ENCODE data around the gene DYNC2H1. TPM values are rescaled to one million over a fixed set of nuclear protein-coding genes. Genes with fewer than 3 reads are reported as not detected.

The DYNC2H1 gene
- total and polyA plus RNA-seq, 2 donors (not counting 1 experiment from before 2014, with no cell fraction given): 20.1 to 65.9 TPM

- DNase-seq (ENCODE audit: low read depth in 2 of 2): peak in 1 of 2 donors; percentile 20
- H3K4me1 ChIP-seq (ENCODE audit: control insufficient read depth, extremely low read depth, insufficient read depth, low read length): no peaks in the 10 kb centered on the region
- H3K9ac ChIP-seq (ENCODE audit: insufficient read depth, low read length): no peak overlapping the region
- no peak overlapping the region for H2AFZ ChIP-seq (ENCODE audit: low read length)
- no peak overlapping the region for H3K4me3 ChIP-seq (replicated peaks in 1 of 4; ENCODE audit: control extremely low read depth in 1 of 4, insufficient read depth in 1 of 4, low read depth in 3 of 4, low read length in 4 of 4)
- no peaks in the 10 kb centered on the region for H3K9me3 ChIP-seq (ENCODE audit: control insufficient read depth, insufficient read depth, low read depth, low read length)
- peaks cover 1% of the 10 kb centered on the region for H3K36me3 ChIP-seq (ENCODE audit: control insufficient read depth, insufficient read depth, low read length)
- H3K79me2 ChIP-seq (ENCODE audit: control insufficient read depth, insufficient read depth, low read length): no peaks in the 10 kb centered on the region
- no peak overlapping the region for H3K27ac ChIP-seq (ENCODE audit: insufficient read depth, low read length)
- H4K20me1 ChIP-seq (ENCODE audit: control insufficient read depth, extremely low read depth, insufficient read depth, low read length): no peaks in the 10 kb centered on the region
- H3K27me3 ChIP-seq (ENCODE audit: control insufficient read depth, insufficient read depth, low read length): no peaks in the 10 kb centered on the region
- no peak overlapping the region for H3K4me2 ChIP-seq (ENCODE audit: extremely low read depth, insufficient read depth, low read length)
- TF ChIP-seq EZH2 (IDR thresholded peaks at IDR 0.05; ENCODE audit: low read length, missing control alignments) (no peak), CTCF (conservative IDR thresholded peaks at IDR 0.05 in 1 of 2, IDR thresholded peaks at IDR 0.05 in 1 of 2; ENCODE audit: low read depth in 1 of 2, low read length in 2 of 2) (no peak)
Observed at GRCh38 chr11:103322821-103323220, 213.6 kb downstream of the DYNC2H1 start.

- Histone ChIP-seq H3K9ac (ENCODE audit: insufficient read depth, low read length) (no peak overlapping the region), H4K20me1 (ENCODE audit: control insufficient read depth, extremely low read depth, insufficient read depth, low read length) (no peaks in the 10 kb centered on the region), H3K27me3 (ENCODE audit: control insufficient read depth, insufficient read depth, low read length) (no peaks in the 10 kb centered on the region), H3K79me2 (ENCODE audit: control insufficient read depth, insufficient read depth, low read length) (no peaks in the 10 kb centered on the region), H2AFZ (ENCODE audit: low read length) (no peak overlapping the region), H3K9me3 (ENCODE audit: control insufficient read depth, insufficient read depth, low read depth, low read length) (no peaks in the 10 kb centered on the region), H3K4me3 (replicated peaks in 1 of 4; ENCODE audit: control extremely low read depth in 1 of 4, insufficient read depth in 1 of 4, low read depth in 3 of 4, low read length in 4 of 4) (no peak overlapping the region), H3K4me1 (ENCODE audit: control insufficient read depth, extremely low read depth, insufficient read depth, low read length) (no peaks in the 10 kb centered on the region), H3K4me2 (ENCODE audit: extremely low read depth, insufficient read depth, low read length) (no peak overlapping the region), H3K27ac (ENCODE audit: insufficient read depth, low read length) (no peak overlapping the region), H3K36me3 (ENCODE audit: control insufficient read depth, insufficient read depth, low read length) (peaks cover 1% of the 10 kb centered on the region)
- TF ChIP-seq CTCF (conservative IDR thresholded peaks at IDR 0.05 in 1 of 2, IDR thresholded peaks at IDR 0.05 in 1 of 2; ENCODE audit: low read depth in 1 of 2, low read length in 2 of 2) (no peak), EZH2 (IDR thresholded peaks at IDR 0.05; ENCODE audit: low read length, missing control alignments) (no peak)
- DNase-seq (ENCODE audit: low read depth in 2 of 2): no peak
Observed at GRCh38 chr11:103325686-103326069, 216.5 kb downstream of the DYNC2H1 start.

- peak overlapping the region; percentile 36 for H3K27ac ChIP-seq (ENCODE audit: insufficient read depth, low read length)
- H3K4me3 ChIP-seq (replicated peaks in 1 of 4; ENCODE audit: control extremely low read depth in 1 of 4, insufficient read depth in 1 of 4, low read depth in 3 of 4, low read length in 4 of 4): no peak overlapping the region
- H3K36me3 ChIP-seq (ENCODE audit: control insufficient read depth, insufficient read depth, low read length): peaks cover 1% of the 10 kb centered on the region
- H3K4me1 ChIP-seq (ENCODE audit: control insufficient read depth, extremely low read depth, insufficient read depth, low read length): no peaks in the 10 kb centered on the region
- TF ChIP-seq EZH2 (IDR thresholded peaks at IDR 0.05; ENCODE audit: low read length, missing control alignments) (no peak), CTCF (conservative IDR thresholded peaks at IDR 0.05 in 1 of 2, IDR thresholded peaks at IDR 0.05 in 1 of 2; ENCODE audit: low read depth in 1 of 2, low read length in 2 of 2) (peak; percentile 85 to 92)
- no peaks in the 10 kb centered on the region for H3K9me3 ChIP-seq (ENCODE audit: control insufficient read depth, insufficient read depth, low read depth, low read length)
- peak overlapping the region; percentile 50 for H2AFZ ChIP-seq (ENCODE audit: low read length)
- no peak overlapping the region for H3K9ac ChIP-seq (ENCODE audit: insufficient read depth, low read length)
- DNase-seq (ENCODE audit: low read depth in 2 of 2): peak; percentile 74 to 83
- H3K79me2 ChIP-seq (ENCODE audit: control insufficient read depth, insufficient read depth, low read length): no peaks in the 10 kb centered on the region
- no peak overlapping the region for H3K4me2 ChIP-seq (ENCODE audit: extremely low read depth, insufficient read depth, low read length)
- no peaks in the 10 kb centered on the region for H4K20me1 ChIP-seq (ENCODE audit: control insufficient read depth, extremely low read depth, insufficient read depth, low read length)
- H3K27me3 ChIP-seq (ENCODE audit: control insufficient read depth, insufficient read depth, low read length): no peaks in the 10 kb centered on the region
Observed at GRCh38 chr11:103326070-103326794, 217.0 kb downstream of the DYNC2H1 start.

All from fibroblast of lung (primary cell).